SK-N-MC (cell line): Measurements from ENCODE around the gene DHX34.

Source experiments
- EZH2 ChIP-seq: fragments of 200-600 bp; sonication (generic); IDR thresholded peaks from one replicate; pipeline ENCODE4 v1.6.1; 2017; ENCODE audit warnings: antibody characterized with exemption
- FOXP2 ChIP-seq: optimal IDR thresholded peaks from 2 replicates; pipeline ENCODE3; 2011; ENCODE audit warnings: mild to moderate bottlenecking, moderate library complexity; ENCODE audit not compliant: insufficient read depth; ENCODE audit errors: extremely low read length, control extremely low read depth
- POLR2AphosphoS5 ChIP-seq: IDR thresholded peaks from 2 replicates; pipeline ENCODE4 v1.6.1; 2012; ENCODE audit warnings: mild to moderate bottlenecking, low read depth, low read length, borderline replicate concordance

DNA sequence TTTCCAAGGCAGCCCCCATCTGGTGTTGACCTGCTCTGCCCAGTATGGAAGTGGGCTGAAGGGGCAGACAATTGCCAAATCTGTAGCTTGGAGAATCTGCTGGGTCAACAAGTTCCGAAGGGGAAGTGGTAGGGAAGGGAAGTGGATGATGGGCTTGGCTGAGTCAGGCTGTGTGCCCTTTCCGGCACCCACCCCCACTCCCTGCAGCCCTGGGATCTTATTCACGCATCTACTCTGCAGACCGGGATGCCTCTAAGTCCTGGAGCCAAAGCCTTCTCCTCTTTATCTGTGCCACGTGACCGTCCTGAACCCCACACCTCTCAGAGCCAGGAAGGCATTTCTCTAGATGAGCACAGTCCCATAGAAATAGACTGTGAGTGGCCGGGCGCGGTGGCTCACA, 24.6 kb upstream of the DHX34 start:
- TF ChIP-seq EZH2 (no peak), POLR2AphosphoS5 (no peak), FOXP2 (no peak)
